NB4 (cell line): ENCODE data around the gene ADGRF3.

Experiments used
- CTCF ChIP-seq: IDR thresholded peaks from one replicate; pipeline ENCODE4 v1.5.1; 2012; ENCODE audit warnings: low read depth, low read length
- MYC ChIP-seq: IDR thresholded peaks from 2 replicates; pipeline ENCODE4 v1.6.1; 2011; ENCODE audit warnings: low read depth, low read length

GRCh38 chr2:26302846-26303245 lies 43.7 kb downstream of the ADGRF3 start:
- no peak for TF ChIP-seq CTCF
- no peak for TF ChIP-seq MYC
